HG02610 (cell line): ENCODE results near the gene FXYD6.
"Not testable (repeated sequence)": the region's sequence is repeated elsewhere in the genome, so short reads cannot be mapped to it uniquely, and the experiment has no call there.

Source experiments
- ATAC-seq: cut with Tn5 transposase; IDR thresholded peaks from one replicate; pipeline ENCODE4 v1.9.1; 2021; ENCODE audit warnings: mild to moderate bottlenecking, moderate library complexity; ENCODE audit not compliant: unreplicated experiment

Gene FXYD6, protein sequence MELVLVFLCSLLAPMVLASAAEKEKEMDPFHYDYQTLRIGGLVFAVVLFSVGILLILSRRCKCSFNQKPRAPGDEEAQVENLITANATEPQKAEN

DNA sequence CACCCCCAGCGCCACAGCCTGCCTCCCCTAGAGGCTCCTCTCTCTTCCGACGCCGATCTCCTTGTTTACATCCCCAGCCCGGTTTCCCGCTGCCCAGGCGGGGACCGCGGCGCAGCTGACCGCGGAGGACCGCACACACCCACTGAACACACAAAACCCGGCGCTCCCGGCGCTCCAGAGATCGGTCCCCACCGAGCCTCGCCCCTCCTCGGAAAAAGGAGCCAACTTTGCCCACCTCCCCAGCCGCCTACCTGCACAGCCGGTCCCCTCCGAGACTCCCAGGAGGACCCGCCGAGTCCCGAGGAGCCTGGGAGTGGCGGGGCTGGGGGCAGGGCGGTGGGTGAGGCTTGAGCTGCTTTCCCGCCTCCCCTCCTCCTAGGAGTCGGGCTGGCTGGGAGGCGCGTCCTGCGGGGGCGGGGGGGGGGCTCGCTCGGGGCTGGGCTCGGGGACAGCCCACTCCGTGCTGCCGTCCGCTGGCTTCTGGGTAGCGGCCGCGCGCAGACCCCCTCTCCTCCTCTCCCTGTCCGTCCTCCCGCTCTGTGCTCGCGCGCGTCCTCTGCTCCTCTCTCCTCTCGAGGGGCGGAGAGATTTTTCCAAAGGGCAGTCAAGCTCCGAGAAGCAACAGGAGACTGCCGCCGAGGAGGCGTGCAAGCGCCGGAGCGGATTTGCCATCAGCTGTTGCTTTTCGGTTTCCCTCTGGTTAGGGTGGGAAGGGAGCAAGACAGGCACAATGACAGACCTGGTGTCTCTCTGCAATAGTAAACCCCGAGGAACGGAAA lies at the start of gene FXYD6:
Gene FXYD6 (minus strand): TSS at position 318 of the 779 bp plus-strand sequence. CDS start 33,882 bp downstream, outside the sequence.
- no peak for ATAC-seq

DNA sequence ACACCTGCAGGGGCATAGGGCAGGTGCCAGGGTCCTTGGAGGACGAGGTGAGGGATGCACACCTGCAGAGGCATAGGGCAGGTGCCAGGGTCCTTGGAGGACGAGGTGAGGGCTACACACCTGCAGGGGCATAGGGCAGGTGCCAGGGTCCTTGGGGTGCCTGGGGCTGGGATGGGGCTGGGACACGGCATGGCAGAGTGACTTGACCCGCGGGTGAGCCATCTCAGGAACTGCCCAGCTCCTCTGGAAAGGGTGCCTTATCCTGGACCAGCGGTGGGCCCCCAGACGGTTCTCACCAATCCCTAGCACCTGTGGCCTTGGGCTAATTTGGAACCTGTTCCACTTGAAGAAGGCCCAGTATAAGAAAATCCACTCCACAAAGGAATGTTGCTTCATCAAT lies 49.7 kb upstream of the FXYD6 start:
- not testable (repeated sequence) for ATAC-seq

DNA sequence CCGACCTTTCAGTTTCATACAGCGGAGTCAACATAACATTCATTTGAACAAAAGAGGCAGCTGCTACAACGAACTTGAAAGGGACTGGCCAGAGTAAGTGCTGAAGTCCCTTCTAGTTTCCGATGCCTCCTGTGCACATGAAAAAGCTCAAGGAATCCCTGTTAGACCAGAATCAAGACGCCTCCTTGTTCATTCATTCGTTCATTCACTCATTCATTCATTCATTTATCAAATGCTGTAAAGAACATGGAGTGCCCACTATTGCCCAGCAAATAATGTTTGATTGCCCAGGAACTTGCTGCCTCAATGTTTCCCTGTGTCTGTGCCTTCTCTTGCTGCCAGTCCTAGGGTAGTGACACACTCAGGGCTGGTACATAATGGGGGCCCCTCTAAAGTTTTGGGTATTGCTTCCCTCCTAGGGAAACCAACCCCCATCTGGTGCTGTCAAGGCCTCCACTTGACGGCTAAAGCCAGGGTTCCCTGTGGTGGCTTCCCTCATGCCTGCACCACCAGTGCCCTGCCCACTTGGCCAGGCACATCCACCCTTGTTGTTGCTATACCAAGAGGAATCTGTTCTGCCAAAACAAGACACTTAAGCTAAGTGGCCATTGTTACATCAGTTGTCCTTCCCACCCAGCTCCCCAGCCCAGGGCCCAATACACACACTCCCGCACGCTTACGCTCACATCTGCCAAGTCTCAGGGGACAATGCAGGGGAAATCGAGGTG lies 48.9 kb upstream of the FXYD6 start:
- ATAC-seq = no peak

DNA sequence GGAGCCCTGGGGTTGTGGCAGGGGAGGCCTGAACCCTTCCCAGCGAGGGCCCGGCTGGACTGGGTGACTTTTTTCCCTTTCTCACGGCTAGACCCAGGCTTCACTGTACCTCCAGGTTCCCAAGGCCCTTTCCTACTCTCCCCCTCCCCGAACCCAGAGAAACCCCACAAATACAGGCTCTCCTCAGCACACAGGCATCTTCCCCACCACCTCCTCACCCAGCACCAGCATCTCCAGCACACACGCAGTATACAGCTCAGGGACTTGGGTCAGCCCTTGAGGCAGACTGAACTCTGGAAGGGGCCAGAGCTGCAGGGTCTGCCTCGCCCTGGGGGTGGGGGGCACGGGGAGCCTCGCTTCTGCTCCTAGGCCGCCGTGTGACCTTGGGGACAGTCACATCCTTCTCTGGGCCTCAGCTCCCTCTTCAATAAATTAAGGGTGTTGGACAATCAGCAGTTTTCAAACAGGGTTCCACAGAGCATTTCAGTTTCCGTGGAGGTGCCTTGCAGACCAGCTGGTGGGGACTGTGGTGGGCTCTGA lies 48.2 kb upstream of the FXYD6 start:
- ATAC-seq = no peak

DNA sequence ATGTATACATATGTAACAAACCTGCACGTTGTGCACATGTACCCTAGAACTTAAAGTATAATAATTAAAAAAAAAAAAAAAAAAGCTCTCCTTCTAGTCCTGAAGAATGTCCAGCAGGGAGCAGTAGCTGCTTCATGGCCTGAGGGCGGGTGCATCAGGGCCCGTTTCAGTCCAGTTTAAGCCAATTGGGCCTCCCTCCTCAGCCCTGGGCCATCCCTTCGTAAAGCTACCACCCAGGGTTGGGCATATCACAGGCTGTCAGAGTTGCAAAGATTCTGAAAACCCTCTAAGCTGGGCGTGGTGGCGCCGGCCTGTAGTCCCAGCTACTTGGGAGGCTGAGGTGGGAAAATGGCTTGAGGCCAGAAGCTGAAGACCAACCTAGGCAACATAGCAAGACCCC lies 47.3 kb upstream of the FXYD6 start:
- ATAC-seq = no peak

DNA sequence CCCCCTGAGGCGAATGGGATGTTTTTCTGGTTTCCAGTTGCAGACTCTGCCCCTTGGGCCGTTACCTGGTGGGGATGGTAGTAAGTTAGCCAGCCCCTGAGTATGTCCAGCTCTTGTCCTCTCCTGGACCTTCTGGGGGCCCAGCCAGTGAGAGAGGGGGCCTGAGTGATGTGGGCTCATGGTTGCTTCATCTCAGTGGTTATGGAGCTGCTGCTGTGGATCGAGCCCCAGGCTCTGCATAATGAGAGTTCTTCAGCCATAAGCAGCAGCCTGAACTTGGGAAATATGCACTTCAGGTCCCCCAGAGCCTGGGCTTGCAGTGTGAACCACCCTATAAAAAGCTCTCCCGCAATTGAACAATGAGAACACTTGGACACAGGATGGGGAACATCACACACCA lies 46.8 kb upstream of the FXYD6 start:
- ATAC-seq = no peak

DNA sequence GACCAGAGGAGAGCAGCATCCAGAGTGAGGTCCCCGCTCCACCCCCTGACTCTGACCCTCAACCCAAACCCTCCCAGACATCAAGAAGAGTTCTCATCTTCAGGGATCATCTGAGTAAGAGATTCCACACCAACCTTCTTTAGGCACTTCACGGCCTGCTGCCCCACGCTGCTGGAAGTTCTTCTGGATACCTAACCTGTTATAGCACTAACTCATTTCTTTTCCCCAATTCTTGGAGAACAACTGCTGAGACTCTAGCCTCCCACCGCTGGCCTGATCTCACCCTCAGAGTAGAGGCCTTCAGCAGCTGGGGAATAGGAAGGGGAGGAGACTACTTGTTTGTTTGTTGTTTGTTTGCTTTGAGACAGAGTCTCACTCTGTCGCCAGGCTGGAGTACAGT lies 45.4 kb upstream of the FXYD6 start:
- ATAC-seq = no peak

DNA sequence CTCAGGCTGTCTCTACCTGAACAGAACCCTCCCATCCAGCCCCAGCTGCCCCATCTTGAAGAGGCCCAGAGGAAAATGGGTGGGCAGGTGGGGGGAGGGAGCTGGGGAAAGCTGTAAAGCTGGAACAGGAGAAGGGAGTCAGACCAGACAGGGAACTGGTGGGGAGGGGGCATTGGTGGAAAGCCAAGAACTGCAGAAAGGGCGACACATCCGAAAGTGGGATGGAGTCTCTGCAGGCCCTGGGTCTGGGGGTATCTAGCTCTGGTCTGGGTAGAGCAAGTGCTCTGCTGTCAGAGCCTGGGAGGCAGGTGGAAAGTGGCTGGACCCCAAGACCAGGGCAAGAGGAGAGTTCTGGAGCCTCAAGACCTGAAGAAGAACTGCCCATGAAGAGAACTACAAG lies 45.0 kb upstream of the FXYD6 start:
- ATAC-seq = no peak

DNA sequence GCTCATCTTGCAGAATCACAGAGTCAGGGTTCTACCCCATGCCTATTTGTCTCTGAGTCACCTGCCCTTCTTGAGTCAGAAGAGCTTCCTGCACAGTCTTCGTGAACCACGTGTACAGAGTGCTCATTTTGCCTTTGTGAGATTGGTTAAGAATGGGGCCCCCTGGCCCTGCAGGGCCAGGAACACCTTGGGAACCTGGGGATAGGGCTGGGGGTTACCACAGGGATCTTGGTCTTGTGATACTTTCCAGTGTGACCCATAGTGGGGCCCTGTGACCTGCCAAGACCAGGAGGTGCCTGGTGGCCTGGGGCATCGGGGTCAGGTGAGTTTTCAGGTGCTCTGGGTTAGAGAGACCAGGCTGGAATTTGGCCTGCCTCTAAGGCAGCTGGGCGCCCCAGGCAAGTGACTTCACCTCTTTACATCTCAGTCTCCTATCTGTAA lies 43.3 kb upstream of the FXYD6 start:
- peak; percentile 49 for ATAC-seq

DNA sequence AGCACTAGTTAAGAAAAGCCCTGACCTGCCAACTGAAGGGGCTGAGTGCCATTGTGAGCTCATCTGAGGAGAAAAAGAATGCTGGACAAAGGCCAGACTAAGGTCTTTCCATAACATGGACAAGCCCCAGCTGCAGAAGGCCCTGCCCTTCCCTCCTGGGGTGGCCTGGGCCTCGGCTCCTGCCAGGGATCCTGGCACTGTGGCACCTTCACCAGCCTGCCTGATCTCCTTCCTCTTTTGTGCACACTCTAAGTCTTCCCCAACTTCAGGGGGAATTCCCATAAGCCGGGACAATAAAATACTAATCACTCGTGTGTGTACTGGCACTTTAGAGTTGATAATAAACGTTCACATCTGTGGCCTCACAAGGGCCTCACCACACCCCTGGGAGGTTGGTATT lies 42.9 kb upstream of the FXYD6 start:
- ATAC-seq = peak; percentile 27

DNA sequence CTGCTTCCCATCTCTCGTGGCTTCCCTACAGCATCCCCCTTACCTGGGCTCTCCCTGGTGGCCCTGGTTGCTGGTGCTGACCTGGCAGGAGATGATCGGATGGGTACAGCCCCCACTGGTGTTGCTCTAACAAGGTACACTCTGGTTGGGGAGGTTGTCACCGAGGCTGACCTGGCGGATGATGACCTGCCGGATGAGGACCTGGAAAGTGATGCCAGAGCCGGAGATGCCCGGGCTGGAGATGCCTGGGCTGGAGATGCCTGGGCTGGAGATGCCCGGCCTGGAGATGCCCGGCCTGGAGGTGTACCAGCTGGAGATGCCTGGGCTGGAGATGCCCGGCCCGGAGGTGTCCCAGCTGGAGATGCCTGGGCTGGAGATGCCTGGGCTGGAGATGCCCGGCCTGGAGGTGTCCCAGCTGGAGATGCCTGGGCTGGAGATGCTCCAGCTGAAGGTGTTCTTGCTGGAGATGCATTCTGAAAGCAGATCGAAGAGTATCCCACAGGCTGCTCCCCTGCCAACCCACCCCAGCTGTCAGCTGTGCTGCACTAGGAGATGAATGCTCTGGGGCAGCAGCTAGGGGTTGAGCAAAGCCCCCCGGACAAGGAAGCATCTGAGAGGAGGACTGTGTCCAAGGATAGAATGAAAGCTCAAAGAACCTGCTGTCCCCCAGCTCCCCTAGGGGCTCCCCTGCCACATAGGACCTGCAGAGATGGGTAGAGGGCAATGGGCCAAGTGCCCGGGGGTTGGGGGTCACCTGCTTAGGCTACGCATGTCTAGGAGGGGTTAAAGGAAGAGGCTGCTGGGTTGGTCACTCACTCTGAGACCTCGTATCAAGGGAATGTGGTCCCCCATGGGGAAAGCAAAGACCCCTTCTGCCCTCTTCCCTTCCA lies 42.2 kb upstream of the FXYD6 start:
- no peak for ATAC-seq

DNA sequence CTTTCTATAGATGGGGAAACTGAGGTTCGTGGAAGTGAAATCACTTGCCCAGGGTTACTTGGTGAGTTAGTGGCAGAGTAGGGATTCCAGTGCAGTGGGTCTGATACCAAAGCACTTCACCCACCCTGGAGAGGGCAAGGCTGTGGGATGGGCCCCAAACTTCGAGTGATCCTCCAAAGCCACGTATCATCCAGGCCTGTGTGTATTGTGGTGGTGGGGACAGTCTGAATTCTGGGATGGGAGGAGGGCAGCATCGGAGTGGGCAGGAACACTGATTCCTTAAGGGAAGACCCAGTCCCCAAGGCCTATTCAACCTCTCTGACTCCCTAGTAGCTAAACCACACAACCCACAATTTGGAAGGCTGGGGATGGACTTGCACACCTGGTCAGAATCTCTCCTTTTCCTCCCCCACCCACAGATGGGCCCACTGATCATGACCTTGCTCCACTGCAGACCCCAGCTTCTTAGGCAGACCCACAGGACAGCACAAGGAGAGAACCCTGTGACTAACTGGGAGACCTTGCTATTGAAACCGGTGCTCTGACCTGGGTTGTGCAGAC lies 41.2 kb upstream of the FXYD6 start:
- no peak for ATAC-seq

DNA sequence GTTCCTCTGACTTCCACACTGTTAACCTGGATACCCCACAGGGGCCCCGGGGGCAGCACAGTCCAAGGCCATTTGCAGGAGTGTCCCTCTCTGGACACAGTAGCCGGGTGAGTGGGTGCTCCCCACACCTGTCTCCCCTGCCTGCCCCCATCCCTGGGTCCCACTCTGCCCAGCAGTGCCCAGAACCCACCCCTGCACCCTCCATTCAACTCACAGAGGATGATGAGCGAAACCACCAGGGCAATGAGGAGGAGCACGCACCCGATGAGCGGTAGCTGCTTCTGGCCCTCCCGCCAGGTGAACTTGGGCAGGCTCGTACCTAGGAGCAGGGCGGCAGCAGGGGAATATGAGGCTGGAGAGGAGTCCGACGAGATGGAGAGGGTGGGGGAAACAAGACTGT lies 40.5 kb upstream of the FXYD6 start:
- ATAC-seq = no peak

DNA sequence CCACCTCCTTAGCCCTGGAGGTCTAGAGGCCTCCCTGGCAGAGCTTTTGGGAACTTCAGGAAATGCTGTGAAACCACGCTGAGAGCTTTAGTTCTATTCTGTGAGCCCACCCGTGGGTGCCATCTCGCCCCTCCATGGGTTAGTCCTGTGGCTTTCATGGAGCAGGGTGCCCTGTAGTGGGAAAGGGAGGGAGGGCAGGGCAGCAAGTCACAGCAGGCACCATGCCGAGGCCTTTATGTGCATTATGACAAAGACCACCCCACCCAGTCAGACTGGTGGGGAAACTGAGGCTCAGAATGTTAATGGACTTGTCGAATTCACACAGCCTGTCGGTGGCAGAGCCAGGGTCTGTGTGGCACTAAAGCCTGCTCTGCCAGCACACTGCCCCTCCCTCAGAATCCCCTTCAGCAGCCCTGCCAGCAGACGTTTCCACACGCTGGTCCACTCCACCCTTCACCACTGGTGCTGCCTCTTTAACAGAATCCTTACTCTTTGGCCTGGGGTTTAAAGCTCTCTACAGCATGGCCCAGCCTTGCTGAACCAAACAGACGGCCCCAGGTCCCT lies 39.3 kb upstream of the FXYD6 start:
- no peak for ATAC-seq

DNA sequence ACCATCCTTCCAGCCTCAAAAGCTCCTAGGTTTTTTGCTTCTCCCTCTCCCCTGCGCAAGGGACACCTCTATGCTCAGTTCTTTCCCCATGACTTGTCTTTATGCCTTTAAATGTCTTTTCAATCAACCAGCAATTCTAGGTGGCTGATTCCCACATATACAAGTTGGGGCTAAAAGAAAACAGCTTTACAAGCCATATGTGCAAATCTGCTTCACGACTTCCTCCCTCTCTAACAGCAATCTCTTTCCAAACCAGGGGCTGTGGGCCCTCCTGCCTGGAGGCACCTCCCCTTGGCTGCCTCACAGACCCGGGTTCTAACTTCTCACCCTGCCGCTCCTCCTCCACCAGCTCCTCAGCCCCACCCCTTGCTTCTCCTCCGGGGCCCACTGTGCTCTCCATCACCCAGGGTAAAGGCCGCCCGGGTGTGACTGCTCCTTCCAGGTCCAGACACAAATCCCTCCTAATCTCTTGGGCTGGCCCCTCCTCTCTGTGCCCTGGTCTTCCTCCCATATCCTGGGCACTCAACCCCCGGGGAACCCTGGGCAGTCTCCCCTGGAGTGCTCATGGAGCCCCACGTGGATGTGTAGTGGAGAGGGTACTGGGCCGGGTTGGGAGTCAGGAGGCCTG lies 38.6 kb upstream of the FXYD6 start:
- ATAC-seq = no peak

DNA sequence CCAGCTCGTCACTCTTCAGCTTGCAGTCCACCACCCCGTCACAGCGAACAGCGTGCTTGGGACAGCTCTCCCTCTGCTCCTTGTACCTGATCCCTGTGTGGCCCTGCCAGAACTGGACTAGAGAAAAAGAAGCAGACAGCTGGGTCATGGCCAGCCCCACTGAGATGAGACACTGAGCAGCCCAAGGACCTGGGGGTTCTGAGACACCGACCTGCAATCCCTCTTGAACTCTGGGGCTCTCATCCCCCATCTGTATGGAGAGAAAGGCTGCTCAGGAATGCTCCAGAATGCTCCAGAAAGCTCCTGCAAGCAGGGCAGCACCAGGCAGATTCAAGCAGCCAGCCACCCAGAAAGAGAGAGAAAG lies 37.9 kb upstream of the FXYD6 start:
- ATAC-seq = no peak

DNA sequence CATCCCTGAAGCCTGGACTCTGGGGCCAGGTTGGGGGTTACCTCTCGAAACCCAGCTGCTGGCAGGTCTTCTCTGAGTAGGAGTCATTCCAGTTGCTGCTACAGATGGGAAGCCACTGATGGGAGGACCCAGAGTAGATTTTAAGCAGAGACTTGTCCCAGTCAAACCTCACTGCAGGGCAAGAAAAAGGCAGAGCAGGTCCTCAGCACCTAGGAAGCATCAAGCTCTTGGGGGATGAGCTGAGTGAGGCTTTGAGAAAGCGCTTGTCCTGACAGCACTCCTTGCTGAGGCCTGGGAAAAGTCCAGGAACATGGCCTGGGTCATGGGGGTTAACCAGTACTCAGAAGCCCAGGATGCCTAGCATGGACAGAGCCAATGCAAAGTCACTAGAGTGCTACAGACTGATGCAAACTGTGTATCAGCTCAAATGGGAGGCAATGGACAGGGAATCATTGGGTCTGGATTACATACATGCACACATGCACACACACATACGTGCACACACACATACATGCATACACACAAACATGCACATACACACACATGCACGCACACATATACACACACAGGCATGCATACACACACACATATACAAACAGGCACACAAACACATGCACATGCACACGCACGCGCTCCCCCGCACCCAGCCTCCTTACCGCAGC lies 37.4 kb upstream of the FXYD6 start:
- no peak for ATAC-seq

DNA sequence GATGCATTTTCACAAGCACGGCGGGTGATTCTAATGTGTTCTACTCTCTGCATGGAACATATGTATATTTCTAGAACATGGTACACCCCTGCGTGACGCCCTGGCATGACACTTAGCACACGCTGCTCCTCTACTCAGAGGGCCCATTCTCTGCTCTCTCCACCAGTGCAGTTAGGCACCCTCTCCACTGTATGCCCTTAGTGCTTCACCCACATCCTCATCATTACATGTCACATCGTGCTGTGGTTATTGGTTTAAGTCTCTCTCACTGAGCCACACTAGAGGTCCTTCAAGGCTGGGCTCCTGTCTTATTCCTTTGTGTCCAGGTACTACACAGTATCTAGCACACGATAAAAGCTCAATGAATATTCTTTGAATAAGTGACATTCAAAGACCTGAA lies 36.0 kb upstream of the FXYD6 start:
- no peak for ATAC-seq

DNA sequence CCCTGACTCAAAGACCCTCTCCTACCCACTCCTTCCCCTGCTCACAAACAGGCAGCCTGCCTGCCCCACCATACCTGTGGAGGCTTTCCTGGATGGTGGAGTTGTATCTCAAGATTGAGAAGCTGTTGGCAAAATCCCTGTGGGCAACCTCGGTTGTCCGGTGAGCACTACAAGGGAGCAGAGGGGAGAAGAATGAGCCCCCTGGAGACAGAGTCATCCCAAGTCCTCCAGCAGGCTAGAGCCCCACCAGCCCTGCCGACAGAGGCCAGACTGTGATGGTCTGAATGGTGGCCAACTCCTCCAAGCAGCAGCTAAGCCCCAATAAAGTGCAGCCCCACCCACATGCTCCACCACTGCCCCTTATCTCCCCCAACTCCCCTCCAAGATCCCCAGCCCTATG lies 35.2 kb upstream of the FXYD6 start:
- ATAC-seq = no peak
